Loucy (cell line): Measurements from ENCODE around the gene HIRIP3.

Experiments used
- CTCF ChIP-seq: fragments of 200-600 bp; sonication (generic); conservative IDR thresholded peaks from 2 replicates; pipeline ENCODE4 v1.5.1; 2014; ENCODE audit warnings: mild to moderate bottlenecking, antibody characterized with exemption, low read length
- EZH2phosphoT487 ChIP-seq: fragments of 200-600 bp; IDR thresholded peaks from 2 replicates; pipeline ENCODE4 v1.6.1; 2018; ENCODE audit warnings: antibody characterized with exemption, mild to moderate bottlenecking, moderate library complexity, borderline replicate concordance

GRCh38 chr16:30030841-30031413, 35.5 kb upstream of the HIRIP3 start, which contains the start of gene TLCD3B:
- TF ChIP-seq CTCF (no peak), EZH2phosphoT487 (no peak)
